Osteoblast (primary cell): ENCODE data around the gene PLCL1. TPM values are rescaled to one million over a fixed set of nuclear protein-coding genes. Genes with fewer than 3 reads are reported as not detected.

Experiments
- DNase-seq: peaks from one replicate; pipeline ENCODE4 v3.0.0; 2011; ENCODE audit warnings: low spot score, mixed read lengths; ENCODE audit not compliant: insufficient read length; ENCODE audit errors: missing footprints
- H2AFZ ChIP-seq: 2 replicates; pipeline ENCODE4 v1.6.0; 2011; ENCODE audit warnings: mild to moderate bottlenecking, low read length
- H3K27ac ChIP-seq: 2 replicates; pipeline ENCODE4 v1.5.1; 2011; ENCODE audit warnings: mild to moderate bottlenecking, low read depth, low read length, moderate library complexity
- H3K27me3 ChIP-seq: 2 replicates; pipeline ENCODE4 v1.6.0; 2012; ENCODE audit warnings: mild to moderate bottlenecking, control low read depth, inconsistent platforms, low read length, moderate library complexity; ENCODE audit not compliant: insufficient read depth
- H3K36me3 ChIP-seq: 2 replicates; pipeline ENCODE4 v1.5.1; 2011; ENCODE audit warnings: mild to moderate bottlenecking, low read length, control low read depth, moderate library complexity; ENCODE audit not compliant: insufficient read depth
- H3K4me1 ChIP-seq: 2 replicates; pipeline ENCODE4 v1.5.1; 2011; ENCODE audit warnings: mild to moderate bottlenecking, low read length, control low read depth, moderate library complexity; ENCODE audit not compliant: insufficient read depth
- H3K4me2 ChIP-seq: 2 replicates; pipeline ENCODE4 v1.6.0; 2011; ENCODE audit warnings: mild to moderate bottlenecking, low read length; ENCODE audit not compliant: insufficient read depth
- H3K4me3 ChIP-seq: fragments of 200-600 bp; sonication (generic); 3 replicates; pipeline ENCODE4 v1.5.1; 2012; ENCODE audit warnings: mild to moderate bottlenecking, low read length, inconsistent platforms; ENCODE audit not compliant: insufficient read depth
- H3K79me2 ChIP-seq: 2 replicates; pipeline ENCODE4 v1.6.0; 2012; ENCODE audit warnings: mild to moderate bottlenecking, low read length, control low read depth, inconsistent platforms; ENCODE audit not compliant: insufficient read depth
- H3K9me3 ChIP-seq: 2 replicates; pipeline ENCODE4 v1.5.1; 2011; ENCODE audit warnings: low read depth, low read length, control low read depth
- H4K20me1 ChIP-seq: 2 replicates; pipeline ENCODE4 v1.6.0; 2012; ENCODE audit warnings: mild to moderate bottlenecking, low read length, control low read depth; ENCODE audit not compliant: insufficient read depth
- CTCF ChIP-seq: IDR thresholded peaks from 2 replicates; pipeline ENCODE4 v1.5.1; 2011; ENCODE audit warnings: mild to moderate bottlenecking, low read depth, low read length, moderate library complexity; ENCODE audit errors: extremely low read depth
- total RNA-seq: library from RNA; depleted of rRNA; stranded (reverse); fragments of >200 nt; gene quantifications from 2 replicates; pipeline ENCODE4 v1.2.3, GENCODE V29; 2012

Gene PLCL1
- total RNA-seq, 1 donor, result 4.0 TPM

DNA sequence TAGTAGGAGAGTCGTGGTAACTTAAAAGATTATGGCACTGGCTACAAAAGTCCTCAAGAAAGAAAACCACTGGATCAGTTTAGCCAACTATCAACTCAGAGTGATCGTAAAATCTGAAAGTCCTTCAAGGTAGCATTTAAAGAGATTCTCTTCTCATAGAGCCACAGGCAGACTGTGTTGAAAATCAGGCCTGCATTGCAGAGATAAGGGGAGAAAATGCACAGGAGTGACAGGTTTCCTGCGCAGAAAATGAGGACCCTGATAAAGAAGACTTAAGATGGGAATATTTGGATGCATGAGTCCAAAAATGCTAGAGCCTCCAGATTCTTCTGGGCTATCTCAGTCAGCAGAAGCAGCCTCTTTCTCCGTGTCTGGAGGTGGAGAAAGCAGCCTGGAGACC lies 360.9 kb downstream of the PLCL1 start:
- no peak for DNase-seq
- no peaks in the 10 kb centered on the region for H3K9me3 ChIP-seq
- no peaks in the 10 kb centered on the region for H3K36me3 ChIP-seq
- no peaks in the 10 kb centered on the region for H3K27me3 ChIP-seq
- no peak for TF ChIP-seq CTCF
- no peaks in the 10 kb centered on the region for H4K20me1 ChIP-seq
- H3K4me3 ChIP-seq, result no peak overlapping the region
- no peaks in the 10 kb centered on the region for H3K79me2 ChIP-seq
- no peak overlapping the region for H2AFZ ChIP-seq
- H3K27ac ChIP-seq, result no peak overlapping the region
- H3K4me2 ChIP-seq, result no peak overlapping the region
- no peaks in the 10 kb centered on the region for H3K4me1 ChIP-seq

GRCh38 chr2:198167346-198167745 lies 363.0 kb downstream of the PLCL1 start:
- Histone ChIP-seq H3K27ac (no peak overlapping the region), H4K20me1 (no peaks in the 10 kb centered on the region), H3K4me2 (no peak overlapping the region), H3K79me2 (no peaks in the 10 kb centered on the region), H3K9me3 (no peaks in the 10 kb centered on the region), H3K4me1 (no peaks in the 10 kb centered on the region), H2AFZ (no peak overlapping the region), H3K27me3 (no peaks in the 10 kb centered on the region), H3K4me3 (no peak overlapping the region), H3K36me3 (no peaks in the 10 kb centered on the region)
- no peak for DNase-seq
- TF ChIP-seq CTCF, result no peak

DNA sequence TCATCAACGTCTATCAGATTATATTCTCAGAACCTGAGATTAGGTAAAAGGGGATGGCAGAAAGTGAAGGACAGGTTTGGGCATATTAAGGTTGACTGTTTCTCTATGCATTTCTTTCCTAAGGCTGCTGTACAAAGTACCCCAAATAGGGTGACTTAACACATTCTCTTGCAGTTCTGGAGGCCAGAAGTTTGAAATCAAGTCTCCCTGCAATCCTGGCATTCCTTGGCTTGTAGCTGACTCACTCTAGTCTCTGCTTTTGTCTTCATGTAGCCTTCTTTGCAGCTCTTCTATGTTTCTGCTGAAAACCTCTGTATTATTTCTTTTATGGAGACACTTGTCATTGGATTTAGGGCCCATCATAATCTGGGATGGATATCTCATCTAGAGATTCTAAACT lies 364.3 kb downstream of the PLCL1 start:
- Histone ChIP-seq H3K9me3 (no peaks in the 10 kb centered on the region), H3K4me3 (no peak overlapping the region), H2AFZ (no peak overlapping the region), H3K4me1 (no peaks in the 10 kb centered on the region), H3K27ac (no peak overlapping the region), H3K79me2 (no peaks in the 10 kb centered on the region), H3K27me3 (no peaks in the 10 kb centered on the region), H3K36me3 (no peaks in the 10 kb centered on the region), H4K20me1 (no peaks in the 10 kb centered on the region), H3K4me2 (no peak overlapping the region)
- DNase-seq, result no peak
- TF ChIP-seq CTCF, result no peak

- H3K4me3 ChIP-seq, result no peak overlapping the region
- H3K36me3 ChIP-seq, result no peaks in the 10 kb centered on the region
Observed at GRCh38 chr2:198173242-198173641, 368.8 kb downstream of the PLCL1 start.

More at GRCh38 chr2:198173242-198173641, 368.8 kb downstream of the PLCL1 start:
- H3K79me2 ChIP-seq, result no peaks in the 10 kb centered on the region
- no peak for TF ChIP-seq CTCF
- H2AFZ ChIP-seq, result no peak overlapping the region
- no peaks in the 10 kb centered on the region for H4K20me1 ChIP-seq
- no peak for DNase-seq
- H3K27me3 ChIP-seq, result no peaks in the 10 kb centered on the region
- no peaks in the 10 kb centered on the region for H3K9me3 ChIP-seq
- H3K27ac ChIP-seq, result no peak overlapping the region
- no peaks in the 10 kb centered on the region for H3K4me1 ChIP-seq
- no peak overlapping the region for H3K4me2 ChIP-seq
